Transverse colon (tissue), 4 donors: ENCODE data around the gene S100A14. TPM values are rescaled to one million over a fixed set of nuclear protein-coding genes. Genes with fewer than 3 reads are reported as not detected.
A peak's percentile ranks its signal among the peaks of the same experiment; 100 is the strongest.

Experiments
- DNase-seq: peaks from one replicate; pipeline ENCODE4 v3.0.0-alpha.2; 2019
- H3K27ac ChIP-seq, 4 donors: fragments of 200-600 bp; sonication (generic); 2 replicates each; pipeline ENCODE4 v1.5.1; 2016 to 2018; ENCODE audit warnings: inconsistent platforms in 4 of 4
- H3K27me3 ChIP-seq: fragments of 200-600 bp; sonication (generic); 2 replicates; pipeline ENCODE4 v1.5.1; 2017; ENCODE audit warnings: inconsistent platforms
- H3K36me3 ChIP-seq, 4 donors: fragments of 200-600 bp; sonication (generic); 2 replicates each; pipeline ENCODE4 v1.5.1; 2017 to 2019; ENCODE audit warnings: inconsistent platforms in 4 of 4
- H3K4me1 ChIP-seq, 4 donors: fragments of 200-600 bp; sonication (generic); 2 replicates each; pipeline ENCODE4 v1.5.1; 2017 to 2020; ENCODE audit warnings: inconsistent platforms in 4 of 4
- H3K4me3 ChIP-seq, 4 donors: fragments of 200-600 bp; sonication (generic); 1 replicate in 1 of 4; 2 replicates in 3 of 4; pipeline versions ENCODE4 v1.5.1 to v1.6.1; 2017 to 2019; ENCODE audit warnings: inconsistent platforms in 4 of 4
- H3K9me3 ChIP-seq, 2 donors: fragments of 200-600 bp; sonication (generic); 2 replicates each; pipeline ENCODE4 v1.5.1; 2017 to 2019; ENCODE audit warnings: inconsistent platforms in 2 of 2
- CTCF ChIP-seq, 5 experiments: fragments of 200-600 bp in 3 of 5; fragments of 450-650 bp in 2 of 5; sonication (generic) in 3 of 5; IDR thresholded peaks; 1 replicate in 2 of 5; 2 replicates in 3 of 5; pipeline ENCODE4 v1.5.1; 2016 to 2017; ENCODE audit warnings: antibody characterized with exemption in 5 of 5, inconsistent platforms in 3 of 5, mild to moderate bottlenecking in 2 of 5, moderate library complexity in 1 of 5
- EP300 ChIP-seq: sonication (generic); formaldehyde crosslinking; IDR thresholded peaks from one replicate; pipeline ENCODE4 v1.6.1; 2017; ENCODE audit warnings: antibody characterized with exemption, low read depth
- POLR2A ChIP-seq: fragments of 450-650 bp; IDR thresholded peaks from one replicate; pipeline ENCODE4 v1.6.1; 2016; ENCODE audit warnings: antibody characterized with exemption, mild to moderate bottlenecking, moderate library complexity
- POLR2AphosphoS5 ChIP-seq, 3 donors: sonication (generic); formaldehyde crosslinking; IDR thresholded peaks; one replicate each; pipeline ENCODE4 v1.6.1; 2016; ENCODE audit warnings: antibody characterized with exemption in 3 of 3
- WGBS, 2 donors: methylation state at CpG; one replicate each; pipeline ENCODE4 v1.1.5; 2018; ENCODE audit warnings: low coverage in 1 of 2; 5-methylcytosine and 5-hydroxymethylcytosine counted together
- in situ Hi-C, 4 donors: fragments of 200-750 bp; cut with MboI; loops; one replicate each; pipeline versions ENCODE4 v1.15.0 to v1.15.1; 2017; ENCODE audit warnings: low sequenced_read_pairs in 3 of 4, low pct_ligation_motif_present in 1 of 4, low pct_unique_long_range_greater_than_20kb in 1 of 4
- intact Hi-C: fragments of 100-400 bp; cut with DNase I; formaldehyde crosslinking; loops from one replicate; pipeline ENCODE4 v1.15.1; 2023; ENCODE audit warnings: low total_unique reads
- total RNA-seq, 4 donors: library from RNA; depleted of rRNA; stranded (reverse); fragments of >200 nt; gene quantifications; one replicate each; pipeline ENCODE4 v1.1.0, GENCODE V29; 2016

The S100A14 gene
- total RNA-seq, 4 donors from 2014 or later, result 134 to 514 (median 437) TPM

GRCh38 chr1:153629343-153629665 is 13.2 kb upstream of the S100A14 start:
- 86 to 93% methylated on average over 1 to 5 of the region's 5 CpGs for WGBS, 2 donors
- in situ Hi-C loops (no loop called here), intact Hi-C loops (no loop called here)
- TF ChIP-seq POLR2AphosphoS5 (IDR thresholded peaks at IDR 0.05) (no peak), POLR2A (no peak), EP300 (no peak), CTCF (IDR thresholded peaks at IDR 0.05) (no peak)
- Histone ChIP-seq H3K9me3 (no peaks in the 10 kb centered on the region), H3K27me3 (no peaks in the 10 kb centered on the region), H3K36me3 (no peaks in the 10 kb centered on the region), H3K27ac (no peak overlapping the region), H3K4me3 (no peak overlapping the region), H3K4me1 (peaks cover 14 to 57% (median 35%) of the 10 kb centered on the region in 4 donors)
- no peak for DNase-seq

GRCh38 chr1:153628638-153629342 is 12.7 kb upstream of the S100A14 start:
- peak overlapping the region in 2 of 4 donors; percentile 90 to 95 for H3K27ac ChIP-seq
- H3K9me3 ChIP-seq, result no peaks in the 10 kb centered on the region
- intact Hi-C loops (no loop called here), in situ Hi-C loops (no loop called here)
- 83% methylated on average over 6 of the region's 6 CpGs; no CpG with 5 or more reads in 1 of the 2 donors for WGBS, 2 donors
- no peaks in the 10 kb centered on the region for H3K27me3 ChIP-seq
- no peak overlapping the region for H3K4me3 ChIP-seq
- no peak for DNase-seq
- TF ChIP-seq POLR2AphosphoS5 (IDR thresholded peaks at IDR 0.05) (no peak), POLR2A (no peak), CTCF (IDR thresholded peaks at IDR 0.05) (no peak), EP300 (no peak)
- H3K36me3 ChIP-seq, result no peaks in the 10 kb centered on the region
- H3K4me1 ChIP-seq, result peaks cover 14 to 57% (median 35%) of the 10 kb centered on the region in 4 donors

- H3K9me3 ChIP-seq, result no peaks in the 10 kb centered on the region
- H3K27ac ChIP-seq, result peak within 1 kb of the TSS; percentile 83 to 95 (median 90)
- intact Hi-C loops (no loop called here), in situ Hi-C loops (no loop called here)
- DNase-seq, result no peak
- TF ChIP-seq POLR2AphosphoS5 (IDR thresholded peaks at IDR 0.05) (no peak), CTCF (IDR thresholded peaks at IDR 0.05) (peak in 3 of 5 experiments; percentile 0 to 89 (median 77))
- H3K4me1 ChIP-seq, result peaks cover 8 to 51% (median 29%) of the 10 kb centered on the region in 4 donors
- peak within 1 kb of the TSS in 3 of 4 donors; percentile 40 to 49 (median 42) for H3K4me3 ChIP-seq
- no peaks in the 10 kb centered on the region for H3K27me3 ChIP-seq
- H3K36me3 ChIP-seq, result no peaks in the 10 kb centered on the region
- WGBS, 2 donors, result 62% methylated on average over 10 of the region's 10 CpGs; no CpG with 5 or more reads in 1 of the 2 donors
These were observed 11.8 kb upstream of the S100A14 start, which contains the start of gene S100A1 for GRCh38 chr1:153627715-153628626. Gene S100A1 (plus strand): TSS chr1:153628434. CDS start chr1:153630522, 2,088 bp downstream.
